HUES64 (cell line): Measurements from ENCODE around the gene FBXO21.

ENCODE experiments used
- H3K27ac ChIP-seq: 2 replicates; pipeline ENCODE4 v1.7.0; 2013; ENCODE audit warnings: low read depth, low read length, inconsistent platforms
- H3K27me3 ChIP-seq: 2 replicates; pipeline ENCODE4 v1.6.1; 2013; ENCODE audit warnings: mild to moderate bottlenecking, low read length; ENCODE audit not compliant: insufficient read depth
- H3K36me3 ChIP-seq: 2 replicates; pipeline ENCODE4 v1.6.1; 2013; ENCODE audit warnings: mild to moderate bottlenecking, low read length; ENCODE audit not compliant: insufficient read depth
- H3K4me1 ChIP-seq: 2 replicates; pipeline ENCODE4 v1.6.1; 2013; ENCODE audit warnings: mild to moderate bottlenecking, low read length, moderate library complexity; ENCODE audit not compliant: insufficient read depth
- H3K4me3 ChIP-seq: 2 replicates; pipeline ENCODE4 v1.5.1; 2013; ENCODE audit warnings: mild to moderate bottlenecking, low read length, moderate library complexity
- H3K9ac ChIP-seq: 2 replicates; pipeline ENCODE4 v1.6.1; 2013; ENCODE audit warnings: mild to moderate bottlenecking, low read depth, low read length
- H3K9me3 ChIP-seq: 2 replicates; pipeline ENCODE4 v1.6.1; 2013; ENCODE audit warnings: low read depth, low read length; ENCODE audit not compliant: insufficient read depth
- WGBS: fragments of 150-250, 120-280 bp; methylation state at CpG from one replicate; pipeline ENCODE4 v1.1.7; 2013; ENCODE audit warnings: missing lambda C conversion rate; 5-methylcytosine and 5-hydroxymethylcytosine counted together

The FBXO21 gene

GRCh38 chr12:117162633-117163032, 27.6 kb downstream of the FBXO21 start:
- H3K9ac ChIP-seq: no peak overlapping the region
- no peak overlapping the region for H3K27ac ChIP-seq
- 89% methylated on average over 7 of the region's 7 CpGs for WGBS
- no peaks in the 10 kb centered on the region for H3K4me1 ChIP-seq
- H3K36me3 ChIP-seq: peaks cover 97% of the 10 kb centered on the region
- H3K9me3 ChIP-seq: no peaks in the 10 kb centered on the region
- H3K27me3 ChIP-seq: no peaks in the 10 kb centered on the region
- no peak overlapping the region for H3K4me3 ChIP-seq

- 95% methylated on average over 8 of the region's 8 CpGs for WGBS
- no peak overlapping the region for H3K4me3 ChIP-seq
- no peaks in the 10 kb centered on the region for H3K4me1 ChIP-seq
- H3K9ac ChIP-seq: no peak overlapping the region
- no peaks in the 10 kb centered on the region for H3K27me3 ChIP-seq
- H3K36me3 ChIP-seq: peaks cover 97% of the 10 kb centered on the region
- H3K27ac ChIP-seq: no peak overlapping the region
- H3K9me3 ChIP-seq: no peaks in the 10 kb centered on the region
Measured at GRCh38 chr12:117162167-117162539, 28.1 kb downstream of the FBXO21 start.

GRCh38 chr12:117161460-117162166, 28.7 kb downstream of the FBXO21 start:
- 91% methylated on average over 10 of the region's 10 CpGs for WGBS
- no peaks in the 10 kb centered on the region for H3K4me1 ChIP-seq
- H3K27me3 ChIP-seq: no peaks in the 10 kb centered on the region
- no peak overlapping the region for H3K4me3 ChIP-seq
- no peak overlapping the region for H3K9ac ChIP-seq
- H3K9me3 ChIP-seq: no peaks in the 10 kb centered on the region
- peaks cover 97% of the 10 kb centered on the region for H3K36me3 ChIP-seq
- no peak overlapping the region for H3K27ac ChIP-seq

- 95% methylated on average over 9 of the region's 9 CpGs for WGBS
- H3K4me3 ChIP-seq: no peak overlapping the region
Measured at GRCh38 chr12:117159674-117160073, 30.6 kb downstream of the FBXO21 start.

GRCh38 chr12:117158911-117159553, 31.2 kb downstream of the FBXO21 start:
- 89% methylated on average over 7 of the region's 7 CpGs for WGBS
- H3K4me3 ChIP-seq: no peak overlapping the region
- H3K36me3 ChIP-seq: peaks cover 95% of the 10 kb centered on the region

More at GRCh38 chr12:117159674-117160073, 30.6 kb downstream of the FBXO21 start:
- no peaks in the 10 kb centered on the region for H3K27me3 ChIP-seq
- H3K36me3 ChIP-seq: peaks cover 95% of the 10 kb centered on the region
- no peaks in the 10 kb centered on the region for H3K9me3 ChIP-seq
- H3K27ac ChIP-seq: no peak overlapping the region
- no peak overlapping the region for H3K9ac ChIP-seq
- H3K4me1 ChIP-seq: 0 out of 2 replicates have a peak, but pooled peaks cover 3% of the 10 kb centered on the region

GRCh38 chr12:117158096-117158495, 32.2 kb downstream of the FBXO21 start:
- Histone ChIP-seq H3K4me3 (no peak overlapping the region), H3K27ac (no peak overlapping the region)
- 92% methylated on average over 11 of the region's 11 CpGs for WGBS

More at GRCh38 chr12:117158911-117159553, 31.2 kb downstream of the FBXO21 start:
- Histone ChIP-seq H3K9me3 (no peaks in the 10 kb centered on the region), H3K27me3 (no peaks in the 10 kb centered on the region), H3K27ac (no peak overlapping the region), H3K9ac (no peak overlapping the region), H3K4me1 (0 out of 2 replicates have a peak, but pooled peaks cover 3% of the 10 kb centered on the region)

GRCh38 chr12:117155278-117156060, 34.8 kb downstream of the FBXO21 start:
- H3K4me1 ChIP-seq: 0 out of 2 replicates have a peak, but pooled peaks cover 6% of the 10 kb centered on the region
- H3K27me3 ChIP-seq: no peaks in the 10 kb centered on the region
- H3K4me3 ChIP-seq: no peak overlapping the region
- no peak overlapping the region for H3K27ac ChIP-seq
- H3K36me3 ChIP-seq: peaks cover 82% of the 10 kb centered on the region
- WGBS: 72% methylated on average over 47 of the region's 47 CpGs
- no peaks in the 10 kb centered on the region for H3K9me3 ChIP-seq
- peak overlapping the region; percentile 10; the same call in 1 of the 2 replicates for H3K9ac ChIP-seq

More at GRCh38 chr12:117158096-117158495, 32.2 kb downstream of the FBXO21 start:
- Histone ChIP-seq H3K36me3 (peaks cover 97% of the 10 kb centered on the region), H3K4me1 (0 out of 2 replicates have a peak, but pooled peaks cover 3% of the 10 kb centered on the region), H3K9me3 (no peaks in the 10 kb centered on the region), H3K9ac (no peak overlapping the region), H3K27me3 (no peaks in the 10 kb centered on the region)

GRCh38 chr12:117152793-117153775, 37.2 kb downstream of the FBXO21 start:
- H3K27me3 ChIP-seq: no peaks in the 10 kb centered on the region
- 95% methylated on average over 27 of the region's 27 CpGs for WGBS
- no peaks in the 10 kb centered on the region for H3K9me3 ChIP-seq
- H3K36me3 ChIP-seq: peaks cover 76% of the 10 kb centered on the region
- no peak overlapping the region for H3K9ac ChIP-seq
- no peak overlapping the region for H3K4me3 ChIP-seq
- H3K4me1 ChIP-seq: peaks cover 9% of the 10 kb centered on the region; the same call in 1 of the 2 replicates
- H3K27ac ChIP-seq: no peak overlapping the region

- Histone ChIP-seq H3K27me3 (no peaks in the 10 kb centered on the region), H3K4me1 (peaks cover 9% of the 10 kb centered on the region; the same call in 1 of the 2 replicates), H3K9ac (no peak overlapping the region), H3K9me3 (no peaks in the 10 kb centered on the region), H3K36me3 (peaks cover 64% of the 10 kb centered on the region), H3K27ac (no peak overlapping the region), H3K4me3 (no peak overlapping the region)
- 89% methylated on average over 4 of the region's 5 CpGs for WGBS
Measured at GRCh38 chr12:117151403-117152031, 38.8 kb downstream of the FBXO21 start.

- H3K4me1 ChIP-seq: peaks cover 6% of the 10 kb centered on the region; the same call in 1 of the 2 replicates
- H3K27me3 ChIP-seq: no peaks in the 10 kb centered on the region
- peaks cover 67% of the 10 kb centered on the region for H3K36me3 ChIP-seq
- WGBS: 93% methylated on average over 7 of the region's 7 CpGs
- H3K4me3 ChIP-seq: no peak overlapping the region
- no peak overlapping the region for H3K9ac ChIP-seq
- no peaks in the 10 kb centered on the region for H3K9me3 ChIP-seq
- H3K27ac ChIP-seq: no peak overlapping the region
Measured at GRCh38 chr12:117149431-117149830, 40.8 kb downstream of the FBXO21 start.
